NCI-H526 (cell line): ENCODE data around the gene ARHGAP24.
"Not testable (repeated sequence)": the region's sequence is repeated elsewhere in the genome, so short reads cannot be mapped to it uniquely, and the experiment has no call there.

Experiments used
- DNase-seq, 2 experiments: peaks; one replicate each; lab custom pipeline; 2025; lab: John Stamatoyannopoulos, UW

The ARHGAP24 gene

GRCh38 chr4:85956293-85956945 is 481.5 kb downstream of the ARHGAP24 start:
- DNase-seq = no peak

- DNase-seq = no peak
These were observed 486.9 kb downstream of the ARHGAP24 start for GRCh38 chr4:85961887-85962286.

GRCh38 chr4:85963231-85963630 is 488.3 kb downstream of the ARHGAP24 start:
- no peak for DNase-seq

- peak in 1 of 2 experiments; percentile 22 for DNase-seq
These were observed 489.3 kb downstream of the ARHGAP24 start for GRCh38 chr4:85964298-85964697.

- not testable (repeated sequence) for DNase-seq
These were observed 490.1 kb downstream of the ARHGAP24 start for GRCh38 chr4:85965017-85965416.

GRCh38 chr4:85965529-85965928 is 490.6 kb downstream of the ARHGAP24 start:
- DNase-seq = no peak

GRCh38 chr4:85966373-85966772 is 491.4 kb downstream of the ARHGAP24 start:
- no peak for DNase-seq

- no peak for DNase-seq
These were observed 492.9 kb downstream of the ARHGAP24 start for GRCh38 chr4:85967872-85968271.

- DNase-seq = peak; percentile 7 to 55
These were observed 494.2 kb downstream of the ARHGAP24 start for GRCh38 chr4:85968945-85969819.

- DNase-seq = no peak
These were observed 495.6 kb downstream of the ARHGAP24 start for GRCh38 chr4:85970535-85970934.

GRCh38 chr4:85979276-85979675 is 504.3 kb downstream of the ARHGAP24 start:
- no peak for DNase-seq

- DNase-seq = no peak
These were observed 511.3 kb downstream of the ARHGAP24 start for GRCh38 chr4:85986266-85986665.

- no peak for DNase-seq
These were observed 518.7 kb downstream of the ARHGAP24 start for GRCh38 chr4:85993641-85994040.

GRCh38 chr4:85994576-85994975 is 519.6 kb downstream of the ARHGAP24 start:
- DNase-seq = no peak

GRCh38 chr4:85995361-85995760 is 520.4 kb downstream of the ARHGAP24 start:
- no peak for DNase-seq

GRCh38 chr4:86001591-86001990 is 526.6 kb downstream of the ARHGAP24 start:
- no peak for DNase-seq

- DNase-seq = no peak
These were observed 529.1 kb downstream of the ARHGAP24 start for GRCh38 chr4:86004030-86004429.

GRCh38 chr4:86006057-86006456 is 531.1 kb downstream of the ARHGAP24 start:
- DNase-seq = no peak

GRCh38 chr4:86007042-86007441 is 532.1 kb downstream of the ARHGAP24 start:
- DNase-seq = no peak

GRCh38 chr4:86011117-86011516 is 536.2 kb downstream of the ARHGAP24 start:
- DNase-seq = no peak

- no peak for DNase-seq
These were observed 538.7 kb downstream of the ARHGAP24 start for GRCh38 chr4:86013621-86014020.

- DNase-seq = no peak
These were observed 539.6 kb downstream of the ARHGAP24 start for GRCh38 chr4:86014599-86014998.
